GM19238 (cell line): ENCODE measurements around the gene ZNF24.

Experiments used
- DNase-seq: peaks from one replicate; pipeline ENCODE4 v3.0.0; 2011; ENCODE audit warnings: low spot score; ENCODE audit not compliant: insufficient read length

Gene ZNF24

GRCh38 chr18:35343936-35344735, at the start of gene ZNF24:
ZNF24 (minus strand) TSS chr18:35344420; CDS start chr18:35340650, 3,770 bp downstream.
- DNase-seq: peak; percentile 91

GRCh38 chr18:35393716-35394115, 49.5 kb upstream of the ZNF24 start:
- no peak for DNase-seq

GRCh38 chr18:35392375-35392774, 48.2 kb upstream of the ZNF24 start:
- no peak for DNase-seq

- DNase-seq: no peak
Observed at GRCh38 chr18:35390951-35391700, 46.9 kb upstream of the ZNF24 start.

- no peak for DNase-seq
Observed at GRCh38 chr18:35389095-35389618, 44.9 kb upstream of the ZNF24 start.

GRCh38 chr18:35387152-35387571, 42.9 kb upstream of the ZNF24 start:
- no peak for DNase-seq

GRCh38 chr18:35386600-35387100, 42.4 kb upstream of the ZNF24 start:
- DNase-seq: peak; percentile 59

- DNase-seq: no peak
Observed at GRCh38 chr18:35383136-35383535, 38.9 kb upstream of the ZNF24 start.

- no peak for DNase-seq
Observed at GRCh38 chr18:35379421-35379820, 35.2 kb upstream of the ZNF24 start.

- no peak for DNase-seq
Observed at GRCh38 chr18:35378574-35378896, 34.3 kb upstream of the ZNF24 start.

GRCh38 chr18:35377875-35378573, 33.8 kb upstream of the ZNF24 start:
- no peak for DNase-seq

- DNase-seq: peak; percentile 71
Observed at GRCh38 chr18:35376742-35377695, 32.8 kb upstream of the ZNF24 start, which contains the start of gene ZNF396. ZNF396 (minus strand) TSS chr18:35377337; CDS start chr18:35374292, 3,045 bp downstream.

- DNase-seq: peak; percentile 32
Observed at GRCh38 chr18:35376393-35376741, 32.1 kb upstream of the ZNF24 start.

GRCh38 chr18:35374708-35375107, 30.5 kb upstream of the ZNF24 start:
- no peak for DNase-seq

- no peak for DNase-seq
Observed at GRCh38 chr18:35371412-35372195, 27.4 kb upstream of the ZNF24 start.

GRCh38 chr18:35369126-35369525, 24.9 kb upstream of the ZNF24 start:
- DNase-seq: no peak

GRCh38 chr18:35368595-35368994, 24.4 kb upstream of the ZNF24 start:
- DNase-seq: no peak

GRCh38 chr18:35362531-35362930, 18.3 kb upstream of the ZNF24 start:
- DNase-seq: no peak

- DNase-seq: no peak
Observed at GRCh38 chr18:35361570-35362321, 17.5 kb upstream of the ZNF24 start.
